Measurements from ENCODE around the gene HCRT.
"Not testable (repeated sequence)": the region's sequence is repeated elsewhere in the genome, so short reads cannot be mapped to it uniquely, and the experiment has no call there.

HCRT gene, protein sequence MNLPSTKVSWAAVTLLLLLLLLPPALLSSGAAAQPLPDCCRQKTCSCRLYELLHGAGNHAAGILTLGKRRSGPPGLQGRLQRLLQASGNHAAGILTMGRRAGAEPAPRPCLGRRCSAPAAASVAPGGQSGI

DNA sequence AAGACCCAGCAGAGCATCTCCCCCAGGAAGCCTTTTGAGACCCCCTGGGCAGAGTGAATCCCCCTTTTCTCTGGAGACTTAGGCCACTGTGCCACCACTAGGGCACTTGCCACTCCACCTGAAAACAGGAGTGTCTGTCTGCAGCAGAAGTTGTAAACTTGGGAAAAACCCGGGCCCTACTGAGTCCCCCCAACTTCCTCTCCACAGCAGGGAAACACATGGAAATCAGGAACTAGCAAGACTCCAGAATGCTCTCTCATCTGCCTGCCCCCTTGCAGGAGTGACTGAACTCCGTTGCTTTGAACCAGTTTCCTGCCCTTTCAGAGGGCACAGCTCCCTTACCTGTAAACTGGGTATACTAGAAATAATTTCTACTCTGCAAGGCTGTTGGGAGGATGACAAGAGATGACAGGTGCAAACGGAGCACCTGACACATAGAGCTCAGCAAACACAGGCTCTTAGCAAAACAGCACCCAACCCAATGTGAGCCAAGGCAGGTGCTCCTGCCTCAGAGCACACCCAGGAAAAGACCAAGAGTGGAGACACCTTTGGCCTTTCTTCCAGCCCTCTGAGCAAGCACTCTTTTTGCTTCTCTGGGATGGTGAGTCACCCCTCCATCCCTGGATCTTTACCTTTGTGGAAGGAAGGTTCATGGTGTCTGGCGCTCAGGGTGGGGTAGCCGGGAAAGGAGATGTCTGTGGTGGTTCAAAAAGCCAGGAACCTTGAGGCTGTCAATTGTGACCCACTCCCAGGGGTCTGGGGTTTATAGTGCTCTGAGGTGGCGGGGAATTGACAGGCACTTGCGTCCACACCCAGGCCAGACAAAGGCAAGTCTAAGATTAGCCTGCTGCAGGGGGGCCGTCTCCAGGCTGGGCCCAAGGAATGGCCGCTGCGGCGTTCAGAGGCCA lies at the start of gene HCRT:
HCRT (minus strand) TSS at position 740 of the 908 bp plus-strand sequence; CDS start at position 653, 87 bp downstream.
- no peak for DNase-seq (ENCODE audit: low spot score)

DNA sequence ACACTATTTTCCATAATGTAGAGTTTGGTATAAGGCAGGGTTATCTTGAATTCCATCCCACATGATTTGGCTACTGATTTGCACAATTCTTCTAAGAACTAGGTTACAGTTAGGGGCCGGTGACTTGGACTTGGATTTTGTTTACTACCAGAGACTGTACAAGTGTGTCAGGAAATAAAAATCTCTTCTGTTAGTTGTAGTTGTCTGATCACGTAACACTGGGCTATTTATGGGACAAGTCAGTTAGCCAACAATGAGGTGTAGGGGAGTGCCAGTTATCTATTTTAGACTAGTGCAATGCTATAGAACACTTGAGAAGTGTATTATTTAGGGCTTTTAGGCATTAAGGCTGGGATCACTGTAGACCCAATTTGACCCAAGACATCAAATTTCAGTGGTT lies 48.7 kb upstream of the HCRT start:
- DNase-seq (ENCODE audit: low spot score): no peak

DNA sequence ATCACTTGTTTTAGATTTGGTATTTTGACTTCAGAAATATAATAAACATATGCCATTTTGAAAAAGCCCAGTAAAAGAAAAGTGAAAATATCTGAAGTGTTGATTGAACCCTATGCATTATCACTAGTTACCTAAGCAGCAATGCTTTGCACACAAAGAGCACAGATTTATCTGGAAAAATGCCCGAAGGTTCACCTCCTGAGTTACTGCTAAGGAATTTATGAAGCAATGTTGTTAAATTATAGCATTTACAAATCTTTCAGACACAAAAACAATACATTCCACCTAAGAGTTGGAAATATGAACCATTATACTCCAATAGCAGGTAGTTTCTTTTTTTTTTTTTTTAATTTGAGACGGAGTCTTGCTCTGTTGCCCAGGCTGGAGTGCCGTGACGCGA lies 47.9 kb upstream of the HCRT start:
- DNase-seq (ENCODE audit: low spot score): no peak

DNA sequence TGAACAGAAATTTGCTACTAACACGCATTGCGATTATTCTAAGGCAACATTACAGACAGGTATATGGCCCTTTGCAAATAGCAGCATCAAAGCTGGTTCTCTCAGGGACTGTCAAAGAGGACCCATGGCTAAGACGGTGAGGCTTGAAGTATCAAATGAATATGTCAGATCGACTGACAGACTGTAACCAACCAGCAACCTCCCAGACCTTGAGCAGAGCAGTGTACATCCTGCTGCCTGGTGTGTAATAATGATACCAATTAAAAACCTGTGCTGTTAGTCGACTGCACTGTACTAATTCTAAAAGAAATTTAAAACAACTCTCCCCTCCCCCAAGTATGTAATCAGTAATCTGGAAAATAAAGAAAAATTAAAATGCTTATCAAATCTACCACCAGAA lies 45.0 kb upstream of the HCRT start:
- DNase-seq (ENCODE audit: low spot score): peak; percentile 75

DNA sequence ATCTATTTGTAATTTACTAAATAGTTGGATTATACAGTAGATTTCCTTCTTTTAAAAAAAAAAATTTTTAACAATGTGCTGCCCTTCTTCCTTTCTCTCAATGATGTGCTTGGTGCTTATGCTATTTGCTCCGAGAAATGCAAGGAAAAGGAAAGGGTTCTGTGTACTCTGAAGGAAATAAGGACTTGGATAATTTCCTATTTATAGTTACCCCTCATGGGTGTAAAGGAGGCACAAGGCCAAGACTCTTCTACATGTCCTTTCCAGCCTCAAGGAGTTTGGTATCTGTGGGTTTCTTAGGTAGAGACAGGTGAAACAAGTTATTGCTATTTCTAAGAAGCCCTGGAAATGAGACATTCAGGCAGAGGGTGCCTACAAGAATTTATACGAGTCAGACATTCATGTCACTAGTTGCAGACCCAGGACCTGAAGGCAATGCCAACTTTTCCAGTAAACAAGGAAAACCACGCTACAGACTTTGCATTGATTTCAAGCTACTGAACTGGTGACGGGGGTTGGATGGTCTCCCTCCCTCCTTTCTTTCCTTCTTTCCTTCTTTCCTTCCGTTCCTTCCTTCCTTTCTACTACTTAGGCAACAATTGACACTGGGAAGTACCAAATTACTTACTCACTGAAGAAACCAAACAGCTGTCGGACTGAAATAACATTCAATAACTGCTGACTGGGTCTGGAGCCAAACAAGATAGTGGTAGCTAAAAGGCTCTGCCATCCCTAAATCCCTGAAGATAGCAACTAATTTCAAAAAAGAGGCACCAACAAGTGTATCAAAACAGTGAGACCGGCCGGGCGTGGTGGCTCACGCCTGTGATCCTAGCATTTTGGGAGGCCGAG lies 42.8 kb upstream of the HCRT start:
- no peak for DNase-seq (ENCODE audit: low spot score)

DNA sequence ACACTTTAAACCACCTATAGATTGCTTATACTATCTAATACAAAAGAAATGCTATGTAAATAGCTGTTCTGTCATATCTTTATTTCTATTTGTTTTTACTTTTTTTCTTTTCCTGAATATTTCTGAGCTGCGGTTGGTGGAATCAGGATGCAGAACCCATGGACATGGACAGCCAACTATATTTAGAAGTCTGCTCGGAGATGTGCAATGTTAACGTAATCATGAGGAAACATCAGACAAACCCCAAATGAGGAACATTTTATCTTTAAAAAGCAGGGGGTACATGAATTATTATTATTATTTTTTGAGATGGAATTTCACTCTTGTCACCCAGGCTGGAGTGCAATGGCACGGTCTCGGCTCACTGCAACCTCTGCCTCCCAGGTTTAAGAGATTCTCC lies 40.4 kb upstream of the HCRT start:
- no peak for DNase-seq (ENCODE audit: low spot score)

DNA sequence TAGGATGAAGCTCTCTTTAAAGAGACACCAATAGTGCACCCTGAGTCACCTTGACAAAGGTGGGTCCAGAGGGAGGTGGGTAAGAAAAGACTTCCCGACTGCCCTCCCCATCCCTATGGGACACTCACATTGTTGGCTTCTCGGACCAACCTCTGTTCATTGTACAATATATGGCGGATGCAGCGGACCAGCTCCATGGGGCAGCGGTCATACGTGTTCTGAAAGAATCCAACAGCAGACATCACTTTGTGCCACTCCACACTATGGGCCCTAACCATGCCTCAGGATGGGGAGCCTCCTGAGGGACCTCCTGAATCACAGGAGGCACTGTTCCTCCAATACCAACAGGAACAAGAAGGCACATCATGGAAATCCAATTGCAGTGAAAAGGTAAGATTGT lies 39.4 kb upstream of the HCRT start:
- DNase-seq (ENCODE audit: low spot score): no peak

DNA sequence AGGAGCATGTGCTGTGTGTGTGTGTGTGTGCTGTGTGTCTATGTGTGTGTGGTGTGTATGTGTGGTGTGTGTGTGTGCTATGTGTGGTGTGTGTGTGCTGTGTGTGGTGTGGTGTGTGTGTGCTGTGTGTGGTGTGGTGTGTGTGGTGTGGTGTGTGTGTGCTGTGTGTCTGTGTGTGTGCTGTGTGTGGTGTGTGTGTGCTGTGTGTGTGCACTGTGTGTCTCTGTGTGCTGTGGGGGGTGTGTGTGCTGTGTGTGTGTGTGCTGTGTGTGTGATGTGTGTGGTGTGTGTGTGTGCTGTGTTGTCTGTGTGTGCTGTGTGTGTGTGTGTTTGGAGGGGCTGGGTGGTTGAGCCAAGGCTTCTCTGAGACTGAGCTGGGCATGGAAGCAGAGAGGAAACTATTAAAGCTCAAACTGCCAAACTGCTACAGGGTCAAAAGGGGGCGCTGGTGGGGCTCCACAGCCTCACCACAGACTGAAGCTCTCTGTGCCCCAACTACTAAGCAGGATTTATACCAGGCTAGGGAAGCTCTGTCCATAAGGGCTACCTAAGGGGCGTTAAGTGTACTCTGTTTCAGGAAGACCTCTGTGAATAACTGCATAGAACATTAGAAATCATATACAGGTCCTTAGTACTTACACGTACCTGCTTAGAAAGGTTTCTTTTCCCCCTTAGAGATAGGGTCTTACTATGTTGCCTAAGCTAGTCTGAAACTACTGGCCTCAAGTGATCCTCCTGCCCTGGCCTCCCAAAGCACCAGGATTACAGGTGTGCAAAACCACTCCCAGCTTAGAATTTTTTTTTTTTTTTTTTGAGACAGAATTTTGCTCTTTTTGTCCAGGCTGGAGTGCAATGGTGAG lies 36.9 kb upstream of the HCRT start:
- peak; percentile 46 for DNase-seq (ENCODE audit: low spot score)

DNA sequence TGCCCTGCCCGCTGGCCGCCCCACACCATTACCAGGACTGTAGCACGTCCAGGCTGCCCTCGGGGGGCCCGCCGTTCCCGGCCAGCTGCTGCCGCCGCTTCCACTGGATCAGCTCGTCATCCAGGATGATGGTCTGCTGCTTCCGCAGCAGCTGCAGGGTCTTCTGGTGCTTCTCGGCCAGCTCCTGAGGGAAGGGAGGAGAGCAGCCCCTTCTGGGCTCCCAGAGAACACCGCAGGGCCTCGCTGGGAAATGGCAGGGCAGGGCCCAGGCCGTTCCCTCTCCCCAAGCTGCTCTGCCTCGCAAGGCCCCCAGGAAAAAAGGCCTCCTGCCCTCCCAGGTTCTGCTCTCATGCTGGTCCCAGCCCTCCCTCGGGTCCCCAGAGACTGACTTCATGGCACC lies 34.0 kb upstream of the HCRT start:
- not testable (repeated sequence) for DNase-seq (ENCODE audit: low spot score)

DNA sequence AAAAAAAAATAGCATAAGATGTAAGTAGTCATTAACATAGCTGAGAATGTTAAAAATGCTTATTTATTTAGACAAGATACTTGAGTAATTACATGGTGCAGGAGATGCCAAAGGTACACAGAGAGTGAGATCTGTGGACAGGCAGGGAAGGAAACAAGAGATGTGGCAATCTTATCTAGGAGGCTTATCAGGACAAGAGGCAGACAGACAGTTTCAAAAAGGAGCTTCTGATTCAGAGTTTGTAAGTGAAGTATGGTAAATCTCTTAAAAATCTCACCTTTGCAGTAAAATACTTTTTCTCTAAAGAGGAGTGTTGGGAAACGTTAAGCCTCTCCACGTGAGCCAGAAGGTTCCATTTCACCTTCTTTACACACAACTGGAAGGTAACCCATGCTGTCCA lies 28.9 kb upstream of the HCRT start:
- DNase-seq (ENCODE audit: low spot score): no peak

DNA sequence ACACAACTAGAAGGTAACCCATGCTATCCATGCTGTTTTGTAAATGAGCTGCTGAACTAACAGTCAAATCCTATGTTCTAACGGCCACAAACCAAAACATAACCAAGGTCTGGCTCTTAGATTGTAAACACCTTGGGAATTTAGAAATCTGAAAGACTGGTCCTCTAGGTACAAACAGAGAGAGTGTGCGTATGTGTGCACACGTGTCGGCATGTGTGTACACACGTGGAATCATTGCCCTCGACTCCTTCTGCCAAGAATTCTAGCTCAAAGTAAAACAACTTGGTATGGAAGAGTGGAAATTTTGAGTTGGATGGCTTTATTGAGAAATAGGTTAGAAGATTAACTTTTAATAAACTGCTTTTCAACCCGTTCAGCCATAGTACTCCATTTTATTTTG lies 27.1 kb upstream of the HCRT start:
- DNase-seq (ENCODE audit: low spot score): no peak

DNA sequence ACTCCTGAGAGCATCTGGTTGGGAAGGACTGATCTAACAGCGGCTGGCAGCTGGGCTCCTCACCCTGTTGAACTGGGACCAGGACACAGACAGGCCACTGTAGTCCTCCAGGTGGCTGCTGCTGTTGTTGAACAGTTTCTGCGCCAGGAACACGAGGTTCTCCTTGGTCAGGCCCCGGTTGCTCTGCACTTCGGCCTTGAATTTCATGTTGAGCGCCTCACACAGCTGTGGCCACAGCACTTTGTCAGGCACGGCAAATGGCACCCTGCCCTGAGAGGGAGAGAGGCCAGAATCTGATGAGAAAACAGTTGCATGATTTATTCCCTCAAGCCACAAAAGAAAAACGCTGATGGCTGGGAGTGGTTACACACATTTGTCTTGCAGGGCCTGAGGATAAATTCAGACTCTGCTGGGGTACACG lies 26.7 kb upstream of the HCRT start:
- DNase-seq (ENCODE audit: low spot score): not testable (repeated sequence)

DNA sequence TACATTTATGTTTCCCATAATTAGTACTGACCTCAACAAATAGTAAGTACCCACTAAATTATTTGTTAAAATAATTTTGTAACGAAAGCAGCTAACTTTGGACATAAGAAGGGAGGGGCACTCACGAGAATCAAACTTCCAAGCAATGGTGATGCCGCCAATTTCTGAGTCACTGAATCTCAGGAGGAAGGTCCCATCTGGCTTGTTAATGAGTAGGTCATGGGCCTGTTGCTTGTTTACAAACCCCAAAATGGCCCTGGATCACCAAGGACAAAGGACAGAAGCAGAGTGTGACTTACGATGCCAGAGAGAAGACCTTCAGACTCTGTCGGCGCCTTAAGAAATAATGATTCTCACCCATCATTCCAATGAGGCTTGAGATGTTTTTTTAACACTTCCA lies 24.8 kb upstream of the HCRT start:
- no peak for DNase-seq (ENCODE audit: low spot score)

DNA sequence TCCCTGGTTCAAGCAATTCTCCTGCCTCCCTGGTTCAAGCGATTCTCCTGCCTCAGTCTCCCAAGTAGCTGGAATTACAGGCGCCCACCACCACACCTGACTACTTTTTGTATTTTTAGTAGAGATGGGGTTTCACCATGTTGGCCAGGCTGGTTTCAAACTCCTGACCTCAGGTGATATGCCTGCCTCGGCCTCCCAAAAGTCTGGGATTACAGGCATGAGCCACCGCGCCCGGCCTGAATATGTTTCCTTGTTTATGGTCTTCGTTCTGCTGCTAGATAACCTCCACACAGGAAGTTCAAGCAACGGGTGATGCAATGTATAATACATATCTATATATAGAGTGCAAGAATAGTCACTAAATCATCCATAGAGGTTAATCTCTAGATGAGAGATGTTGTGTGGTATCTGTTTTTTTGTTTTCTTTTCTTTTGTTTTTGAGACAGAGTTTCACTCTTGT lies 20.9 kb upstream of the HCRT start:
- not testable (repeated sequence) for DNase-seq (ENCODE audit: low spot score)

DNA sequence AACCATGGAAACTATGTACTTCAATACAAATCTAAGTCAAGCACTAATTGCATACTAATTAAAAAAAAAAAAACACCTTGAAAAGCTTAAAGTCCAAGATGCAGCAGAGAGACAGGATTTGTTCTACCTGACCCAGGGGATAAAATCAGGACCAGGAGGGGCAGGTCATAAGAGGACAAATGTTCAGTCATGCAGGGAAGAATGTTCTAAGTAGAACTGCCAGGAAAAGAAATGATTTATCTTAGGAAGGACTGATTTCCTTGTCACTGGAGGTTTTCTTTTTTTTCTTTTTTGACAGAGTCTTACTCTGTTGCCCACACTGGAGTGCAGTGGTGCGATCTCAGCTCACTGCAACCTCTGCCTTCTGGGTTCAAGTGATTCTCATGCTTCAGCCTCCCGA lies 18.1 kb upstream of the HCRT start:
- no peak for DNase-seq (ENCODE audit: low spot score)

DNA sequence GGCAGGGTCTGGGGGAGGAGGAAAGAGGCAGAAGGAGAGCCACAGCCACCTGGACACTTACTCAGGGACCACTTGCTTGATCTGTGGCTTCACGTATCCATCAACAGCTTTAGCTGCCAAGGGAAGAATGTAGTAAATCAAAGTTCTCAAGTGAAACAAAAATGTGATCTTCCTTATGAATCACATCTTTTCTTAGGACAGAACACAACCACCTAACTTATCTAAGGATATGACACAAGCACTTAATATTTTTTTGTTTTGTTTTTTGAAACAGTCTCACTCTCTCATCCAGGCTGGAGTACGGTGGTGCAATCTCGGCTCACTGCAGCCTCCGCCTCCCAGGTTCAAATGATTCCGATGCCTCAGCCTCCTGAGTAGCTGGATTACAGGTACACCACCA lies 17.4 kb upstream of the HCRT start:
- no peak for DNase-seq (ENCODE audit: low spot score)

DNA sequence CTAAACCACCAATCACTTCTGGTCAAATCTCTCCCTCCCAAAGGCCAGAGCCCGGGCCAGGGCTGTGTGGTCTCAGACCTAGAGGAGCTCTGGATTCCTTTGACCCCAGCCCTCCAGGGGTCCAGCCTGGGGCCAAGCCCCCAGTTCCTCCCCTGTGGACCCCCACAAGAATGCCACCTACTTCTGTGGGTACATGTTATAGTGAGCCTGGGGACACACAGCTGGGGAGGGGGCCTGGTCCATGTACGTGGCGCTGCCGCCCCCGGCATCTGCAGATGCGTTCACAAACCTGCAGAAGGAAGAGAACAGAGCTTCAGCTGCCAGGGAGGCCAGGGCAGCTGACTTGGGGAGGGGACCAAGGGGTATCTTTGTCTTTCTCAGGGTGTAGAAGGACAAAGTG lies 16.9 kb upstream of the HCRT start:
- no peak for DNase-seq (ENCODE audit: low spot score)

DNA sequence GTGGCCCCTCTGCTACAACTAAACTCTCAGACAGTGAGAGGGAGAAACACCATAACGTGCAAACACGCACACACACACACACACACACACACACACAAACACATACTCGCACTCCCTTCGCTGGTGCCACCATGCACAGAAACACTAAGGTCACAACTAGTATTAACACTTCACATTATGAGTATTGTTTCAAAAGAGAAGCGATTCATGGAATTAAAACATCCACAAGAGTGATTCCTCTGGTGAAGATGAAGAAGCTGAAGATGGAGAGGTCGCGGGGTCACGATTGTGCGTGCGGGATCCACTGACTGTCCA lies 16.2 kb upstream of the HCRT start:
- no peak for DNase-seq (ENCODE audit: low spot score)

DNA sequence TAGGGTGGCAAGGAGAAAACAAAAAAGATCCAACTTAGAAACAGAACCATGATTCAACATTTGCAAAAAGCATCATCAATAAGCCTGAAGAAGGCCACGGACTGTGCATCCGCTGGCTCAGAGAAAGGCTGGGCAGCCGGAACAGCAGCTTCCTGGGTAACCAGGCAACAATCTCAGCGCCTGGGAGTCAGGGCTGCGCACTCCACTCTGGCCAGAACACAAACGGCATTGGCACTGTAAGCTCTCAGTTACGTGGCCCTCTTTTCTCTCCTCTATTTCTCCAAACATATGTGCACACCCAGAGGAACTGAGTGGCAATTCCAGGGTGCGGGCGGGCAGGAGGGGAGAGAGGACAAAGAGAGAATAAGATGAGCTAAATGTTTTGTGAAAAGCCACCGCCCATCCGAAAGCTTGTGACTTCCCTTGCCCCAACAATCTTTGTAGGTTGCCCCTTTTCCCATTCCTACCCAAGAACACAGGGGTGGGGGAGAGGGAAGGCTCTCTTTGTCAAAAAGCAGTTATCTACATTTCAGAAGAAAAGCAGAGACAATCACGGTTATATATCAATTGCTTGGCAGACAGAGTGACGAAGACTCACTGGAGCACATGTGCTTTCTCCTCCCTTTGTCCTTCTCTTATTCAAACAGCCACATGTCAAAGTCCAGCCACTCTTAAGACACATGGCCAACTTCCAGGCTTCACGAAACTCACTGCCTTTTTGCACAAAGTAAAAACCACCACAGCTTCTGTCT lies 15.6 kb upstream of the HCRT start:
- DNase-seq (ENCODE audit: low spot score): no peak

DNA sequence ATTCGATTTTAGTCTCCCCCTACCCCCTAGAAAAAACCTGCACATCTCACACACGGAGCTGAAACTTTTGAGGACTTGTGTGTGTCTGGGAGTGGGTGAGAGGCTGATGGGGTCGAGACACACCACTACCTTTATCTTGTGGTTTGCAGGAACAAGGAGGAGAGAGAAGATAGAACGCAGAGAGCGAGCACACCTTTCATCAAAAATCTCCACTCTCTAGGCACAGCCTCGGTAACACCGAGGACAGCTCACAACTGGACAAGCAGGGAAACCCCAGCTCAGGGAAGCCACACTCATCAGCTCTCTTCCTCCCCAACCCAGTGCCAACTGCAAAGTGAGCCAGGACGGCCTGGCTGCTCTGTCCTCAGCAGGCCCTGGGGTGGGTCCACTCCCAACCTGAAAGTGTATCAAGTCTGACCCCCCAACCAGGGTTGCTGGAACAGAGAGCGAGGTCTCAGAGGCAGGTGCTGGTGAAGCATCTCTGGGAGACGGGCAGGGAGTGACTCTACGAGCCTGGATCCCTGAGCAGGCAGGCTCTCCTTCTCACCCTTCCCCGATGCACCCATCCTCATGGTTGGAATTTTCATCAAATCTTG lies 14.3 kb upstream of the HCRT start:
- no peak for DNase-seq (ENCODE audit: low spot score)

DNA sequence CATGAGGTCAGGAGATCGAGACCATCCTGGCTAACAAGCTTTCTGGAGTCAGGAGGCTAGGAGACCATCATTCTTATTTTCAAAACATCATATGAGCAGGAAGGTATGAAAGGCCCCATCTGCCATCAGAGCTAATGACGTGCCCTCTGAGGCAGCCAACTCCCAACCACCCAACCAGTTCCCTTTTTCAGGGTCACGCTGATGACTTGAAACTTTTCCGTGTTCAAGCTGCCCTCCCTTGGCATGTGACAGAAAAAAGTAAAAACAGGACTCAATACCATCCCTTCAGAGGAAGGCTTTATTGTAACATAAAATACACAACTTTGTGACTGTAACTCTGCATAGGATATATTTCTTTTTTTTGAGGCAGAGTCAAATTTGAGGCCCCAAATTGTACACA lies 13.6 kb upstream of the HCRT start:
- DNase-seq (ENCODE audit: low spot score): no peak

Data from activated CD4-positive, alpha-beta T cell treated with anti-CD3 and anti-CD28 coated beads, Interleukin-2, Interleukin-4, amounts not matched to agents 100 ng/mL and 50 ng/mL, durations not matched to agents 16 hours and 8 hours (primary cell).